Measurements from ENCODE around the gene CLEC1A.

CLEC1A gene

DNA sequence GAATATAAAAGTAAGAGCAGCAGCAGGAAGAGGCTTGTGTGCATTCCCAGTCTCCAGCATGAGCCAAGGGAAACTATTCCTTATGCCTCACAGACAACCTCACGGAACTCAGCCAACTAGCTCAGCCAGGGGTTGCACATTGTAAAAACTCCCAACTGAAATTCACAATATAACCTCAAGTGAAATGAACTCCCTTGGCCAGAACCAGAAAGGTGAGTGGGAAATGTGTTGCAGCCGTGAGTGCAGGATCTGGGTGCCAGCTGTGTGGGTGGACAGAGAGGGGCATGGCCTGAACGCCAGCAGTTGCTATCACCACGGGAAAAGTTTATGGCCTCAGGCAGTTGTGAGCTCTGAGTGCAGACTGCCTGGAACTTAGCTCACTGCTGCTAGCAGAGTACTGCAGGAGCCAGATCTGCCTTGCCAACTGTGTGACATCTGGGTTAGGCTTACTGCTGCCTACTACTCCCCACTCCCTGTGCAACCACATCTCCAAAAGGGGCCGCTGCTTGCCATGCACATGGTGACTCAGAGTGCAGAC, 2.3 kb upstream of the CLEC1A start:
- no peak for DNase-seq

DNA sequence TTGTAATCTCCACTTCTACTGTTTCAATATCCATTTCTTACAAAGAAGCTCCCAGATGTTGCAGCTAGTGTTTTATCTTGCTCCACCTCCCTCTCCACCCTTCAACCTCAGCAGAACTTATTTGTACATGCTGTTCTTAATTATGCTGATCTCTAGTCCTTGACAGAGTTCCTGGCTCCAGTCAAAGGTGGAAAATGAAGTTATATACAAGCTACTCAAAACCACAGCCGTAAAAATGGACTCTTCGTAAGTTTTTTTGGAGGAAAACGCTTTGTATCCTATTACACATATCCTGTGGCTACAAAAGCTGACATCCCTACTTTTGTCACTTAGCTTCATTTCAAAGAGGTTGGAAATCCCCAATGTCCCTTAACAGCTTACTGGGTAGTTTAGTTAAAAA, 1.3 kb downstream of the CLEC1A start:
- no peak for DNase-seq

GRCh38 chr12:10095971-10096370, 2.8 kb downstream of the CLEC1A start:
- no peak for DNase-seq

- no peak for DNase-seq
Measured at GRCh38 chr12:10094646-10095395, 4.0 kb downstream of the CLEC1A start.

GRCh38 chr12:10088955-10089900, 9.6 kb downstream of the CLEC1A start:
- DNase-seq = no peak

DNA sequence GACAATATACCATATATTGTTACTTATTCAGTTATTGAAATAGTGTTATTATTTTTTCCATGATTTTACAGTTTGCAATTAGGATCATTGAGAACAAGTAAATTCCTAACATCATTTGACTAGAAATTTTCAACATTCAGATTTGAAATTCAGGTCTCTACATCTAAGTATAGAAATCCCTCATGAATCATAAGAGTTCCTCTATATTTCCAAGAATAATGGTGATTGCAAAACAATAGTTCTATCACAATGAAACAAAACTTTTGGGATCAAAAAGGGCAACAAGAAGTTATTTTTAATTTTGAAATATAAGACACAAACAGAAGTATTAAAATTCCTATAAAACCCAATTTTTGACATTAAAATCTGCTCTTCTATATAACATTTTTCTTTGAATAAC, 10.8 kb downstream of the CLEC1A start:
- no peak for DNase-seq

GRCh38 chr12:10086387-10086786, 12.4 kb downstream of the CLEC1A start:
- no peak for DNase-seq

DNA sequence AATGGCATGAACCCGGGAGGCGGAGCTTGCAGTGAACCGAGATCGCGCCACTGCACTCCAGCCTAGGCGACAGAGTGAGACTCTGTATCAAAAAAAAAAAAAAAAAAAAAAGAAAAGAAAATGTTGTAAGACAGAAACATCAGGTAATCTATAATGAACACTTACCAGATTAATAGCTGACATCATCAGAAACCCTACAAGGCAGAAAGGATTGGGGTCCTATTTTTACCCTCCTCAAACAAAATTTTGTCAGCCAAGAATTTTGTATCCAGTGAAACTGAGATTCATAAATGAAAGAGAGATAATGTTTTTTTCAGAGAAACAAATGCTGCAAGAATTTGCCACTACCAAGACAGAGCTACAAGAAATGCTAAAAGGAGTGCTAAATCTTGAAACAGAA, 14.1 kb downstream of the CLEC1A start:
- DNase-seq = no peak

GRCh38 chr12:10082117-10082874, 16.5 kb downstream of the CLEC1A start:
- no peak for DNase-seq

DNA sequence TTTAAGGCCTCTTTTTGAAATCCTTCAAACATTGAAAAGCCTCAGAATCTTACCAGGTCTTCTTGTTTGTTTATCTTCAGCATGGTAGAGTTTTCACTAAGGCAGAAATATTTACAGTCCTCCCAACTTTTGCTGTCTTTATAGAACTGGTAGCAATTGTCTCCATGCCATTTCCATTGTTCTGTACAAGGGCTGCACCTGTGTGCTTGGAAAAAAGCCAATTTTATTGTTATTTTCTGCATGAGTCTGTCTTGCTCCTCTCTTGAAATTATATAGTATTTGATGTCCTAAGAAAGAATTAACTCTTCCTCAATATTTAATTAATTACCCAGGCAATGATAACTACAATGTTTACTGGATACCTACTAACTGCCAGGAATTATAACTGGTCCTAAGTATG, 23.3 kb downstream of the CLEC1A start:
- no peak for DNase-seq

DNA sequence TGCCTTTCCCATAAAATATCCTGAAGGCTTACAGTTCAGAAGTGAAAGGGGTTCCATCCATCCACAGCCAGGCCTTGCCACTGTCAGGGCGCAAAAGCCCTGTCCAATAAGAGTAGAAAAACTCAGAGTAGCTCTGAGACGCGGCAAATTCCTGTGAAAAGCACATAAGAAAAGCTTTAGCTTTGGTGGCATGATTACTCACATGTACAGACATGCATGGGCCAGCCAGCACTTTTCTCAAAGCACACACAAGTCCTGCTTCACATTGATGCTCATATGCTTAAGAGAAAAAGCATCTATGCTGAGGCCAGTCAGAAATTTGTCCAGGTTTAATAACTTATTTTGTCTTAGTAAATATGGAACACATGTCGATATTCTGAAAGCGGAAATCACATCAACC, 25.5 kb downstream of the CLEC1A start:
- DNase-seq = no peak

GRCh38 chr12:10072131-10072530, 26.7 kb downstream of the CLEC1A start:
- no peak for DNase-seq

- no peak for DNase-seq
Measured at GRCh38 chr12:10070380-10070779, 28.4 kb downstream of the CLEC1A start.

- DNase-seq = no peak
Measured at GRCh38 chr12:10069976-10070375, 28.8 kb downstream of the CLEC1A start.

DNA sequence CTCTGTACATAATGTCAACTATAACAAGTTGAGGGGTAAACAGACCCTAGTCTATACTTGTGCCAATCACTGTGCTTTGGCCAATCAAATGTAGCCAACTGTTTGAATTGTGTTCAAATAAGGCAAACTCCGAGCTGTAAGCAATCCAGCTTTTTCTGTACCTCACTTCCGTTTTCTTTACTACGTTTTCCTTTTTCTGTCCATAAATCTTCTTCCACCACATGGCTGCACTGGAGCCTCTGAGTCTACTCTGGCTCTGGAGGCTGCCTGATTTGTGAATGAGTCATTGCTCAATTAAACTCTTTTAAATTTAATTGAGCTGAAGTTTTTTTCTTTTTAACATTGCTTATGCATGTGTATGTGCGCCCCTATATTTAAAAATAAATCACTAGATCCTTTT, 29.7 kb downstream of the CLEC1A start:
- DNase-seq = no peak

- no peak for DNase-seq
Measured at GRCh38 chr12:10068644-10069043, 30.1 kb downstream of the CLEC1A start.

GRCh38 chr12:10067942-10068341, 30.8 kb downstream of the CLEC1A start:
- no peak for DNase-seq

GRCh38 chr12:10067264-10067663, 31.5 kb downstream of the CLEC1A start:
- no peak for DNase-seq

- no peak for DNase-seq
Measured at GRCh38 chr12:10065241-10065640, 33.5 kb downstream of the CLEC1A start.

DNA sequence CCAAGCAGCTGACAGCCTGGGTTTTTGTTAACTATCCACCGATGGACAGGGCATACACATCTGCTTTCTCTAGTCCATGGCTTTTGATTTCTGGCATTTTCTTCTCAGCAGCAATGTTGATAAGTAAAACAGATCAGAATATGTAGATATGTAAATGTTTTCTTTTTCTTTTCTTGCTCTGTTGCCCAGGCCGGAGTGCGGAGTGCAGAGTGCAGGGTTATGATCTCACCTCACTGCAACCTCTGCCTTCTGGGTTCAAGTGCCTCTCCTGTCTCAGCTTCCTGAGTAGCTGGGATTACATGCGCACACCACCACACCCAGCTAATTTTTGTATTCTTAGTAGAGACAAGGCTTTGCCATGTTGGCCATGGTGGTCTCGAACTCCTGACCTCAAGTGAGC, 40.4 kb downstream of the CLEC1A start:
- DNase-seq = no peak

DNA sequence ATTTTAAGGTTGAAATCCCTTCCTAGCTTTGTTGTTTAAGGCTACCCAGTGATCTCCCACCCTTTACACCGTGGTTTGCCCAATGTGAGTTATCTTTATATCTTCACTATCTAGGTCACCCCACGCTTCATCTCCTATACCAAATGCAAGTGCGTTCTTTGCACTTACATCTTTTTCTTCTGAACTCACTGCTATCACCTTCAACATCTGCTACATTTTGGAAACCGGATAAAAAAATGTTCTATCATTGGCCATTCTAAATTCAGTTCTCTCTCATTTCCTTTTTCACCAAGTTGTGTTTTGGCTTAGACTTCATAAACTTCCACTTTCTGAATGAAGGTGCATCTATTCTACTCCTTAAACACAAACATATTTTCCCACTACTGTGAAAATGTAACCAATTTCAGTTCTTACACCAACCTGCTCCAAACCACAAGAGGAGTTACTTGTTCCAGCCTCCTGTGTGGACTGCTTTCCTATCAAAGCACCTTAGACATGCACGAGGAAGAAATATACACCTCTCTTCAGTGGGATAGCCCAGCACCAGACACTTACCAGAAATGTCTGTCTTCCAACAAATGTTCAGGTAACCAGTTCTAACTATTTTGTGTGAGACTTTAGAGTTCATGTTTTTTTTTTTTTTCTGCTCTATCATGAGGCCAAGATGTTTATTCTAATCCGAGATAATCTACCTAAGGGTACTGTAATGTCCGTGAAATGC, 46.4 kb downstream of the CLEC1A start:
- DNase-seq = no peak

DNA sequence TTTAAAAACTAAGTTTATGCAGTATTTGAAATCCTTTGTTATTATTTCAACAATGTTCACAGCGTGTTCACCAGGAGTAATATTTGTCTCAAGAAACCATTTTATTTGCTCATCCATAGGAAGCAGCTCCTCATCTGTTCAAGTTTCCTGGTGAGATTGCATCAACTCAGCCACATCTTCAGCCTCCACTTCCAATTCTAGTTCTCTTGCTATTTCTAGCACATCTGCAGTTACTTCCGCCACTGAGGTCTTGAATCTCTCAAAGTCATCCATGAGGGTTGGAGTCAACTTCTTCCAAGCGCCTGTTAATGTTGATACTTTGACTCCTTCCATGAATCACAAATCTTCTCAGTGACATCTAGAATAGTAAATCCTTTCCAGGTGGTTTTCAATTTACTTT, 50.3 kb downstream of the CLEC1A start:
- DNase-seq = no peak
